ENCODE results near the gene STAT6. TPM values are rescaled to one million over a fixed set of nuclear protein-coding genes. Genes with fewer than 3 reads are reported as not detected.

STAT6 gene
- total and polyA plus RNA-seq, 2 donors (not counting 1 experiment from before 2014, with no cell fraction given), result 103 to 123 TPM

GRCh38 chr12:57048423-57049118 is 62.6 kb downstream of the STAT6 start:
- H2AFZ ChIP-seq (ENCODE audit: low read length), result no peak overlapping the region
- TF ChIP-seq CTCF (conservative IDR thresholded peaks at IDR 0.05 in 1 of 2, IDR thresholded peaks at IDR 0.05 in 1 of 2; ENCODE audit: low read depth in 1 of 2, low read length in 2 of 2), result no peak
- no peak for TF ChIP-seq EZH2 (IDR thresholded peaks at IDR 0.05; ENCODE audit: low read length, missing control alignments)
- H3K9me3 ChIP-seq (ENCODE audit: control insufficient read depth, insufficient read depth, low read depth, low read length), result no peaks in the 10 kb centered on the region

GRCh38 chr12:57047981-57048380 is 63.2 kb downstream of the STAT6 start:
- DNase-seq (ENCODE audit: low read depth in 2 of 2), result peak in 1 of 2 donors; percentile 40
- no peak overlapping the region for H3K4me3 ChIP-seq (replicated peaks in 1 of 4; ENCODE audit: control extremely low read depth in 1 of 4, insufficient read depth in 1 of 4, low read depth in 3 of 4, low read length in 4 of 4)
- H2AFZ ChIP-seq (ENCODE audit: low read length), result no peak overlapping the region
- no peak for TF ChIP-seq CTCF (conservative IDR thresholded peaks at IDR 0.05 in 1 of 2, IDR thresholded peaks at IDR 0.05 in 1 of 2; ENCODE audit: low read depth in 1 of 2, low read length in 2 of 2)
- no peak for TF ChIP-seq EZH2 (IDR thresholded peaks at IDR 0.05; ENCODE audit: low read length, missing control alignments)
- no peaks in the 10 kb centered on the region for H3K36me3 ChIP-seq (ENCODE audit: control insufficient read depth, insufficient read depth, low read length)
- H3K9ac ChIP-seq (ENCODE audit: insufficient read depth, low read length), result no peak overlapping the region
- no peaks in the 10 kb centered on the region for H3K9me3 ChIP-seq (ENCODE audit: control insufficient read depth, insufficient read depth, low read depth, low read length)
- no peaks in the 10 kb centered on the region for H4K20me1 ChIP-seq (ENCODE audit: control insufficient read depth, extremely low read depth, insufficient read depth, low read length)
- no peaks in the 10 kb centered on the region for H3K79me2 ChIP-seq (ENCODE audit: control insufficient read depth, insufficient read depth, low read length)
- H3K4me1 ChIP-seq (ENCODE audit: control insufficient read depth, extremely low read depth, insufficient read depth, low read length), result no peaks in the 10 kb centered on the region
- peaks cover 8% of the 10 kb centered on the region for H3K27me3 ChIP-seq (ENCODE audit: control insufficient read depth, insufficient read depth, low read length)
- no peak overlapping the region for H3K4me2 ChIP-seq (ENCODE audit: extremely low read depth, insufficient read depth, low read length)
- no peak overlapping the region for H3K27ac ChIP-seq (ENCODE audit: insufficient read depth, low read length)

More at GRCh38 chr12:57048423-57049118, 62.6 kb downstream of the STAT6 start:
- H3K4me2 ChIP-seq (ENCODE audit: extremely low read depth, insufficient read depth, low read length), result no peak overlapping the region
- no peaks in the 10 kb centered on the region for H3K79me2 ChIP-seq (ENCODE audit: control insufficient read depth, insufficient read depth, low read length)
- peaks cover 6% of the 10 kb centered on the region for H3K27me3 ChIP-seq (ENCODE audit: control insufficient read depth, insufficient read depth, low read length)
- no peak overlapping the region for H3K9ac ChIP-seq (ENCODE audit: insufficient read depth, low read length)
- no peaks in the 10 kb centered on the region for H3K4me1 ChIP-seq (ENCODE audit: control insufficient read depth, extremely low read depth, insufficient read depth, low read length)
- no peak for DNase-seq (ENCODE audit: low read depth in 2 of 2)
- H3K27ac ChIP-seq (ENCODE audit: insufficient read depth, low read length), result no peak overlapping the region
- no peaks in the 10 kb centered on the region for H3K36me3 ChIP-seq (ENCODE audit: control insufficient read depth, insufficient read depth, low read length)
- H3K4me3 ChIP-seq (replicated peaks in 1 of 4; ENCODE audit: control extremely low read depth in 1 of 4, insufficient read depth in 1 of 4, low read depth in 3 of 4, low read length in 4 of 4), result no peak overlapping the region
- no peaks in the 10 kb centered on the region for H4K20me1 ChIP-seq (ENCODE audit: control insufficient read depth, extremely low read depth, insufficient read depth, low read length)

- Histone ChIP-seq H3K4me1 (ENCODE audit: control insufficient read depth, extremely low read depth, insufficient read depth, low read length) (no peaks in the 10 kb centered on the region), H3K36me3 (ENCODE audit: control insufficient read depth, insufficient read depth, low read length) (no peaks in the 10 kb centered on the region), H3K79me2 (ENCODE audit: control insufficient read depth, insufficient read depth, low read length) (no peaks in the 10 kb centered on the region), H3K9me3 (ENCODE audit: control insufficient read depth, insufficient read depth, low read depth, low read length) (no peaks in the 10 kb centered on the region), H3K27ac (ENCODE audit: insufficient read depth, low read length) (no peak overlapping the region), H3K4me2 (ENCODE audit: extremely low read depth, insufficient read depth, low read length) (no peak overlapping the region), H3K27me3 (ENCODE audit: control insufficient read depth, insufficient read depth, low read length) (peaks cover 12% of the 10 kb centered on the region), H4K20me1 (ENCODE audit: control insufficient read depth, extremely low read depth, insufficient read depth, low read length) (no peaks in the 10 kb centered on the region), H2AFZ (ENCODE audit: low read length) (no peak overlapping the region), H3K9ac (ENCODE audit: insufficient read depth, low read length) (no peak overlapping the region), H3K4me3 (replicated peaks in 1 of 4; ENCODE audit: control extremely low read depth in 1 of 4, insufficient read depth in 1 of 4, low read depth in 3 of 4, low read length in 4 of 4) (no peak overlapping the region)
- no peak for TF ChIP-seq CTCF (conservative IDR thresholded peaks at IDR 0.05 in 1 of 2, IDR thresholded peaks at IDR 0.05 in 1 of 2; ENCODE audit: low read depth in 1 of 2, low read length in 2 of 2)
- no peak for TF ChIP-seq EZH2 (IDR thresholded peaks at IDR 0.05; ENCODE audit: low read length, missing control alignments)
- no peak for DNase-seq (ENCODE audit: low read depth in 2 of 2)
These were observed 63.9 kb downstream of the STAT6 start for GRCh38 chr12:57046947-57047890.
